ENCODE data around the gene IGF2BP2. TPM values are rescaled to one million over a fixed set of nuclear protein-coding genes. Genes with fewer than 3 reads are reported as not detected.

IGF2BP2 gene
- total and polyA plus RNA-seq, 2 of the 8 experiments (the other 6 are each of a cell fraction or from before 2014, with no cell fraction given) = 7.4 to 121 TPM

- DNase-seq (ENCODE audit: low read depth in 1 of 2, low spot score in 2 of 2) (no peak), FAIRE-seq (no peak)
- no peak overlapping the region for H3K18ac ChIP-seq (ENCODE audit: extremely low read depth, low read length)
- ChIA-PET CTCF (ENCODE audit: partially characterized antibody) (interaction anchor here (0.8 to 1.7 kb wide), 2 partner anchors 62 to 65 kb away, joined by 3 to 4 read pairs; no protein-coding TSS in a partner anchor), POLR2A (ENCODE audit: partially characterized antibody) (interaction anchor here (0.8 to 2.4 kb wide), 3 partner anchors 11 to 138 kb away, joined by 3 to 10 read pairs (median 3); no protein-coding TSS in a partner anchor)
- H3K4me3 ChIP-seq (ENCODE audit: extremely low read depth in 1 of 4, insufficient read depth in 2 of 4, low read depth in 3 of 4, low read length in 4 of 4) = no peak overlapping the region
- no peak overlapping the region for H3K27ac ChIP-seq (ENCODE audit: low read depth, low read length)
- no peak overlapping the region for H3K4me2 ChIP-seq (ENCODE audit: insufficient read depth in 1 of 2, low read depth in 2 of 2, low read length in 2 of 2)
- no peaks in the 10 kb centered on the region for H3K36me3 ChIP-seq (ENCODE audit: control insufficient read depth in 2 of 4, insufficient read depth in 4 of 4, low read length in 3 of 4)
- H2BK15ac ChIP-seq (ENCODE audit: low read length) = no peak overlapping the region
- no peak overlapping the region for H2BK5ac ChIP-seq (ENCODE audit: low read depth, low read length)
- no peak overlapping the region for H3K23ac ChIP-seq (ENCODE audit: insufficient read length)
- H2BK12ac ChIP-seq (ENCODE audit: low read depth, low read length) = no peak overlapping the region
- no peak overlapping the region for H3K14ac ChIP-seq (ENCODE audit: insufficient read length)
- H3K79me1 ChIP-seq (ENCODE audit: low read depth, low read length) = peaks cover 11% of the 10 kb centered on the region; the same call in 1 of the 2 replicates
- H3K4me1 ChIP-seq (replicated peaks in 1 of 4; ENCODE audit: control insufficient read depth in 3 of 4, insufficient read depth in 4 of 4, low read length in 3 of 4) = peaks cover 0 to 19% (median 12%) of the 10 kb centered on the region in 4 experiments; a peak in 6 of 7 replicates
- H3K4ac ChIP-seq (replicated peaks; ENCODE audit: insufficient read length, low read depth, low read length) = no peak overlapping the region
- 74% methylated on average over 8 of the region's 8 CpGs; no CpG with 5 or more reads in 1 of the 2 experiments for WGBS, 2 experiments (ENCODE audit: extremely low coverage in 1 of 2, insufficient coverage in 1 of 2, insufficient read length in 1 of 2, insufficient replicate concordance in 2 of 2, low coverage in 1 of 2, low lambda C conversion rate in 2 of 2, missing lambda C conversion rate in 1 of 2)
- peaks cover 35 to 95% of the 10 kb centered on the region in 2 experiments for H3K79me2 ChIP-seq (ENCODE audit: control insufficient read depth in 1 of 2, insufficient read depth in 2 of 2, low read length in 2 of 2)
- no peak overlapping the region for H4K5ac ChIP-seq (ENCODE audit: insufficient read length, low read depth, low read length)
- no peaks in the 10 kb centered on the region for H3K9me3 ChIP-seq (ENCODE audit: insufficient read depth in 2 of 2, low read depth in 1 of 2, low read length in 1 of 2)
- H4K91ac ChIP-seq (replicated peaks; ENCODE audit: insufficient read length, low read length) = no peak overlapping the region
- H3K23me2 ChIP-seq (ENCODE audit: low read depth, low read length) = no peaks in the 10 kb centered on the region
- no peak overlapping the region for H2AK5ac ChIP-seq (ENCODE audit: low read depth, low read length)
- no peak overlapping the region for H3K56ac ChIP-seq (replicated peaks; ENCODE audit: insufficient read length, low read depth, low read length)
- no peaks in the 10 kb centered on the region for H3K27me3 ChIP-seq (replicated peaks in 1 of 4; ENCODE audit: control insufficient read depth in 3 of 4, extremely low read depth in 1 of 4, insufficient read depth in 3 of 4, low read length in 3 of 4)
- H4K20me1 ChIP-seq (replicated peaks in 1 of 2; ENCODE audit: control insufficient read depth in 1 of 2, insufficient read depth in 2 of 2, low read length in 2 of 2) = peaks cover 6 to 24% of the 10 kb centered on the region in 2 experiments
- H2BK120ac ChIP-seq (replicated peaks; ENCODE audit: low read depth, low read length) = no peak overlapping the region
- no peak for TF ChIP-seq CBX8 (IDR thresholded peaks at IDR 0.05; ENCODE audit: borderline replicate concordance, low read depth, low read length)
- no peak overlapping the region for H4K8ac ChIP-seq (ENCODE audit: extremely low read depth, insufficient read depth, low read length)
- H3K9ac ChIP-seq (replicated peaks in 1 of 4; ENCODE audit: extremely low read depth in 1 of 4, low read depth in 3 of 4, low read length in 3 of 4) = no peak overlapping the region
- H2BK20ac ChIP-seq (ENCODE audit: low read length) = no peak overlapping the region
- H2AFZ ChIP-seq (ENCODE audit: low read length) = no peak overlapping the region
Measured at GRCh38 chr3:185797108-185797881, 27.5 kb downstream of the IGF2BP2 start.

All from H1 (cell line).